GM23338 (cell line): ENCODE results near the gene GPN2. TPM values are rescaled to one million over a fixed set of nuclear protein-coding genes. Genes with fewer than 3 reads are reported as not detected.

Source experiments
- ATAC-seq: fragments of 200-7000 bp; cut with Tn5 transposase; 3 replicates; pipeline ENCODE4 v1.9.1; 2020
- DNase-seq: peaks from one replicate; pipeline ENCODE4 v3.0.0-alpha.2; 2015; ENCODE audit warnings: low spot score
- H2AFZ ChIP-seq: fragments of 200-600 bp; sonication (generic); 2 replicates; pipeline ENCODE4 v1.8.0; 2016; ENCODE audit warnings: antibody characterized with exemption, mild to moderate bottlenecking, moderate library complexity
- H3F3A ChIP-seq: fragments of 200-600 bp; sonication (generic); replicated peaks from 2 replicates; pipeline ENCODE4 v1.8.0; 2017; ENCODE audit warnings: antibody characterized with exemption, mixed run types, low read depth
- H3K27ac ChIP-seq: fragments of 200-600 bp; sonication (generic); 2 replicates; pipeline ENCODE4 v1.6.1; 2016; ENCODE audit warnings: low read depth
- H3K27me3 ChIP-seq: fragments of 200-600 bp; sonication (generic); 2 replicates; pipeline ENCODE4 v1.8.0; 2016; ENCODE audit warnings: mild to moderate bottlenecking, mixed run types, moderate library complexity; ENCODE audit not compliant: insufficient read depth
- H3K36me3 ChIP-seq: fragments of 200-600 bp; sonication (generic); 2 replicates; pipeline ENCODE4 v1.8.0; 2016; ENCODE audit warnings: mild to moderate bottlenecking; ENCODE audit not compliant: insufficient read depth
- H3K4me1 ChIP-seq: fragments of 200-600 bp; sonication (generic); 2 replicates; pipeline ENCODE4 v1.8.0; 2016; ENCODE audit warnings: mild to moderate bottlenecking, moderate library complexity; ENCODE audit not compliant: insufficient read depth
- H3K4me2 ChIP-seq: fragments of 200-600 bp; sonication (generic); 2 replicates; pipeline ENCODE4 v1.7.1; 2017; ENCODE audit warnings: mixed run types
- H3K4me3 ChIP-seq: fragments of 200-600 bp; sonication (generic); 2 replicates; pipeline ENCODE4 v1.6.1; 2016; ENCODE audit warnings: mixed run types
- H3K79me2 ChIP-seq: fragments of 200-600 bp; sonication (generic); replicated peaks from 2 replicates; pipeline ENCODE4 v1.8.0; 2017; ENCODE audit warnings: mild to moderate bottlenecking; ENCODE audit not compliant: insufficient read depth
- H3K9me2 ChIP-seq: fragments of 200-600 bp; sonication (generic); 2 replicates; pipeline ENCODE4 v1.8.0; 2017; ENCODE audit not compliant: insufficient read depth
- H4K20me1 ChIP-seq: fragments of 200-600 bp; sonication (generic); replicated peaks from 2 replicates; pipeline ENCODE4 v1.8.0; 2017; ENCODE audit warnings: mild to moderate bottlenecking; ENCODE audit not compliant: insufficient read depth
- H3K27ac Mint-ChIP-seq: 2 replicates; pipeline ENCODE4 v1.8.0; 2020; ENCODE audit warnings: inconsistent platforms, mild to moderate bottlenecking, moderate library complexity, mixed read lengths
- H3K27me3 Mint-ChIP-seq: 3 replicates; pipeline ENCODE4 v1.8.0; 2022; ENCODE audit warnings: low read depth, mild to moderate bottlenecking, moderate library complexity, mixed read lengths, inconsistent platforms; ENCODE audit not compliant: insufficient read depth, poor library complexity
- H3K36me3 Mint-ChIP-seq: 3 replicates; pipeline ENCODE4 v1.8.0; 2021; ENCODE audit warnings: low read depth, mild to moderate bottlenecking, inconsistent platforms, moderate library complexity, mixed read lengths
- H3K4me1 Mint-ChIP-seq: 3 replicates; pipeline ENCODE4 v1.8.0; 2020; ENCODE audit warnings: mild to moderate bottlenecking, inconsistent platforms, mixed read lengths
- H3K4me3 Mint-ChIP-seq: 3 replicates; pipeline ENCODE4 v1.8.0; 2021; ENCODE audit warnings: moderate library complexity, mild to moderate bottlenecking, inconsistent platforms, mixed read lengths
- H3K9me3 Mint-ChIP-seq: 3 replicates; pipeline ENCODE4 v1.8.0; 2020; ENCODE audit warnings: moderate library complexity, mild to moderate bottlenecking, inconsistent platforms, mixed read lengths
- CREB1 ChIP-seq: fragments of 250-450 bp; sonication (Bioruptor Pico); IDR thresholded peaks from 2 replicates; pipeline ENCODE4 v1.5.0; 2020; ENCODE audit warnings: low read depth, mild to moderate bottlenecking, moderate library complexity
- EZH2phosphoT487 ChIP-seq: fragments of 200-600 bp; sonication (generic); IDR thresholded peaks from one replicate; pipeline ENCODE4 v1.8.1; 2018; ENCODE audit warnings: antibody characterized with exemption; ENCODE audit not compliant: unreplicated experiment
- NANOG ChIP-seq: IDR thresholded peaks from 2 replicates; pipeline ENCODE4 v1.6.1; 2016; ENCODE audit warnings: antibody characterized with exemption, borderline replicate concordance
- POLR2AphosphoS5 ChIP-seq: IDR thresholded peaks from 2 replicates; pipeline ENCODE4 v1.6.1; 2016; ENCODE audit warnings: antibody characterized with exemption, low read depth
- ZNF114 ChIP-seq: fragments of 250-450 bp; sonication (Bioruptor Pico); IDR thresholded peaks from 2 replicates; pipeline ENCODE4 v1.5.0; 2020; ENCODE audit warnings: mild to moderate bottlenecking, moderate library complexity
- ZNF331 ChIP-seq: fragments of 250-450 bp; sonication (Bioruptor Pico); IDR thresholded peaks from 2 replicates; pipeline ENCODE4 v1.5.0; 2020; ENCODE audit warnings: low read depth, mild to moderate bottlenecking, moderate library complexity
- polyA plus RNA-seq: library from polyadenylated mRNA; unstranded; fragments of >200 nt; fragmentation: Nextera tagmentation; extraction: Ambion mirVana; gene quantifications from 2 replicates; pipeline ENCODE4 v1.2.1, GENCODE V29; 2016
- total RNA-seq: library from RNA; depleted of rRNA; stranded (reverse); fragments of >200 nt; shearing (Covaris generic); gene quantifications from 2 replicates; pipeline ENCODE4 v1.2.3, GENCODE V29; 2014
- TF ChIP-seq, protein P1 (sequence below), 2 experiments: fragments of 200-600 bp in 1 of 2; sonication (generic) in 1 of 2; conservative IDR thresholded peaks; 2 replicates each; pipeline versions ENCODE4 v1.5.1 to v1.6.1; 2016 to 2017; ENCODE audit warnings: antibody characterized with exemption in 2 of 2, low read depth in 2 of 2, mild to moderate bottlenecking in 2 of 2, moderate library complexity in 1 of 2
- TF ChIP-seq, protein P2 (sequence below): IDR thresholded peaks from 2 replicates; pipeline ENCODE4 v1.6.1; 2016; ENCODE audit warnings: antibody characterized with exemption

The GPN2 gene
- total and polyA plus RNA-seq, 2 experiments from 2014 or later = 10.1 to 19.4 TPM

DNA sequence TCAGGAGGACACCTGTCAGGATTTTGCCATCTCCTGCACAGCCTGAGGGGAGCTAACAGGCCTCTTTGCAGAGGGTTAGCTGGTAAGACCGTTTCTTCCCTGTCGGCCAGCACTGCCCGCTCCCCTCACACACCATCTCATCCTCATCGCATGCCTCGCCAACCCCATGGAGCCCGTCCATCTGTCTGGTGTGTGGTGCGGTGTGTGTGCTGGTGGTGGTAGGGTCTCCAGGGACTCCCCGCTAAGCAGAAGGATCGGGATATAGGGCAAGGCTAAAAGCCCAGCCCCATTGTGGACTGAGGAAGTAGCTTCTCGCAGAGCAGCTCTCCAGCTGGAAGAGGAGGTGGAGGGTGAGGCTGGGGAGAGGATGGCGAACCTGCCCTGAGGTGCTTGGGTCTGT lies 33.9 kb downstream of the GPN2 start (continued):
- TF ChIP-seq, protein P1, sequence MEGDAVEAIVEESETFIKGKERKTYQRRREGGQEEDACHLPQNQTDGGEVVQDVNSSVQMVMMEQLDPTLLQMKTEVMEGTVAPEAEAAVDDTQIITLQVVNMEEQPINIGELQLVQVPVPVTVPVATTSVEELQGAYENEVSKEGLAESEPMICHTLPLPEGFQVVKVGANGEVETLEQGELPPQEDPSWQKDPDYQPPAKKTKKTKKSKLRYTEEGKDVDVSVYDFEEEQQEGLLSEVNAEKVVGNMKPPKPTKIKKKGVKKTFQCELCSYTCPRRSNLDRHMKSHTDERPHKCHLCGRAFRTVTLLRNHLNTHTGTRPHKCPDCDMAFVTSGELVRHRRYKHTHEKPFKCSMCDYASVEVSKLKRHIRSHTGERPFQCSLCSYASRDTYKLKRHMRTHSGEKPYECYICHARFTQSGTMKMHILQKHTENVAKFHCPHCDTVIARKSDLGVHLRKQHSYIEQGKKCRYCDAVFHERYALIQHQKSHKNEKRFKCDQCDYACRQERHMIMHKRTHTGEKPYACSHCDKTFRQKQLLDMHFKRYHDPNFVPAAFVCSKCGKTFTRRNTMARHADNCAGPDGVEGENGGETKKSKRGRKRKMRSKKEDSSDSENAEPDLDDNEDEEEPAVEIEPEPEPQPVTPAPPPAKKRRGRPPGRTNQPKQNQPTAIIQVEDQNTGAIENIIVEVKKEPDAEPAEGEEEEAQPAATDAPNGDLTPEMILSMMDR (conservative IDR thresholded peaks at IDR 0.05; ENCODE audit: low read depth in 2 of 2) = no peak
- TF ChIP-seq EZH2phosphoT487 (no peak), NANOG (no peak), CREB1 (CRISPR knock-in tag) (no peak), POLR2AphosphoS5 (no peak), ZNF331 (CRISPR knock-in tag) (no peak)

DNA sequence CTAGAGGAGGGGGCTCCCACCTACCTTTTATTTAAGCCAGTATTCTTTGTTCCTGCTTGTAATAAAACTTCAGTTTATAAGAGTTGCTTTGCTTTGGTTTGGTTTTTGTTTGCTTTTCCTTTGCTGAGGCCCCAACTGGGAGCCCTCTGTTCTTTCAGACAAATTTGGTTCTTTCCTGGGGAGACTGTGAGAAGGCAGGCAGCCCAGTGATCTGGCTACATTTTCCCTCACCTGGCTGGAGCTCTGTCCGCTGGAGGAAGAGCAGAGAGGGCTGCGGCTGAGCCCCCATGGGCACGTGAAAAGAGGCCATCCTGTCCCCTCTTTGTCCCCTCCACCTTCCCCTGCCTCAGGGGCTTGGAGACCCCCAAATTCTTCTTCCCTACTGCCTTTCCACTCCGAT lies 34.4 kb downstream of the GPN2 start:
- H3F3A ChIP-seq = no peaks in the 10 kb centered on the region
- no peaks in the 10 kb centered on the region for H4K20me1 ChIP-seq
- H3K4me3 ChIP-seq = no peak overlapping the region
- peaks cover 26% of the 10 kb centered on the region for H3K36me3 Mint-ChIP-seq
- H3K4me3 Mint-ChIP-seq = no peak overlapping the region
- no peak overlapping the region for H3K27ac Mint-ChIP-seq
- peaks cover 22% of the 10 kb centered on the region for H3K4me1 Mint-ChIP-seq
- no peaks in the 10 kb centered on the region for H3K79me2 ChIP-seq
- H3K4me1 ChIP-seq = peaks cover 7% of the 10 kb centered on the region; the same call in 1 of the 2 replicates
- TF ChIP-seq, protein P1 (conservative IDR thresholded peaks at IDR 0.05; ENCODE audit: low read depth in 2 of 2) = no peak
- TF ChIP-seq, protein P2, sequence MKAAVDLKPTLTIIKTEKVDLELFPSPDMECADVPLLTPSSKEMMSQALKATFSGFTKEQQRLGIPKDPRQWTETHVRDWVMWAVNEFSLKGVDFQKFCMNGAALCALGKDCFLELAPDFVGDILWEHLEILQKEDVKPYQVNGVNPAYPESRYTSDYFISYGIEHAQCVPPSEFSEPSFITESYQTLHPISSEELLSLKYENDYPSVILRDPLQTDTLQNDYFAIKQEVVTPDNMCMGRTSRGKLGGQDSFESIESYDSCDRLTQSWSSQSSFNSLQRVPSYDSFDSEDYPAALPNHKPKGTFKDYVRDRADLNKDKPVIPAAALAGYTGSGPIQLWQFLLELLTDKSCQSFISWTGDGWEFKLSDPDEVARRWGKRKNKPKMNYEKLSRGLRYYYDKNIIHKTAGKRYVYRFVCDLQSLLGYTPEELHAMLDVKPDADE = no peak
- TF ChIP-seq NANOG (no peak), ZNF114 (CRISPR knock-in tag) (no peak)
- H3K9me3 Mint-ChIP-seq = no peaks in the 10 kb centered on the region
- H3K27me3 ChIP-seq = no peaks in the 10 kb centered on the region
- H3K9me2 ChIP-seq = no peaks in the 10 kb centered on the region
- peaks cover 6% of the 10 kb centered on the region for H3K27me3 Mint-ChIP-seq
- DNase-seq (no peak), ATAC-seq (no peak)
- no peak overlapping the region for H2AFZ ChIP-seq
- peaks cover 4% of the 10 kb centered on the region; the same call in 1 of the 2 replicates for H3K36me3 ChIP-seq
- no peak overlapping the region for H3K4me2 ChIP-seq
- no peak overlapping the region for H3K27ac ChIP-seq

- H3K27me3 ChIP-seq = no peaks in the 10 kb centered on the region
- no peaks in the 10 kb centered on the region for H3K79me2 ChIP-seq
- no peaks in the 10 kb centered on the region for H3F3A ChIP-seq
- no peak overlapping the region for H2AFZ ChIP-seq
- DNase-seq (no peak), ATAC-seq (no peak)
- no peak overlapping the region for H3K27ac Mint-ChIP-seq
- H3K27me3 Mint-ChIP-seq = peaks cover 5% of the 10 kb centered on the region
- peaks cover 7% of the 10 kb centered on the region; the same call in 1 of the 2 replicates for H3K4me1 ChIP-seq
- no peak overlapping the region for H3K4me2 ChIP-seq
- no peak overlapping the region for H3K4me3 ChIP-seq
- peaks cover 22% of the 10 kb centered on the region for H3K4me1 Mint-ChIP-seq
- no peak overlapping the region for H3K4me3 Mint-ChIP-seq
- H3K36me3 ChIP-seq = peaks cover 4% of the 10 kb centered on the region; the same call in 1 of the 2 replicates
- peaks cover 31% of the 10 kb centered on the region for H3K36me3 Mint-ChIP-seq
- no peaks in the 10 kb centered on the region for H3K9me3 Mint-ChIP-seq
- H4K20me1 ChIP-seq = no peaks in the 10 kb centered on the region
- H3K27ac ChIP-seq = no peak overlapping the region
- H3K9me2 ChIP-seq = no peaks in the 10 kb centered on the region
- no peak for TF ChIP-seq EZH2phosphoT487
- TF ChIP-seq, protein P2 = no peak
Measured at GRCh38 chr1:26854906-26855305, 35.2 kb downstream of the GPN2 start.
